GM21360 (cell line): ENCODE data around the gene R3HDM2.

ENCODE experiments used
- ATAC-seq: cut with Tn5 transposase; IDR thresholded peaks from one replicate; pipeline ENCODE4 v1.9.1; 2021; ENCODE audit warnings: mild to moderate bottlenecking, moderate library complexity; ENCODE audit not compliant: unreplicated experiment

R3HDM2 gene

DNA sequence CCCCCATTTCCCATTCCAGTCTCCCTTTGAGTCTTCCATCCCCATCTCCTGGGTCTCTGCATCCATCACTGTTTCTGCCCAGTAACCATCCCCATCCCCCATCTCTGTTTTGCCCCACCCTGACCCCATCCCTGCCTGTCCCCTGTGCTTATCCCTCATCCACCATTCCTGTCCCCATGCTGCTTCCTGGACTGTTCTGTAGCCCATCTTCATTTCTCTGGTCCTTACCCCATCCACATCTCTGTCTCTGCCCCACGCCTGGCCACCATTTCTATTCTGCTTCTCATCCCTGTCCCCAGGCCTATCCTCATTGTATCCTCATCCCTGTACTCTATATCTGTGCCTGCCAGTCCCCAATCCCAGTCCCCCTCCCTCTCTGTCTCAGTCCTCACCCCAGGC lies 210.1 kb downstream of the R3HDM2 start:
- no peak for ATAC-seq

- no peak for ATAC-seq
These were observed 210.7 kb downstream of the R3HDM2 start for GRCh38 chr12:57219993-57220754.

DNA sequence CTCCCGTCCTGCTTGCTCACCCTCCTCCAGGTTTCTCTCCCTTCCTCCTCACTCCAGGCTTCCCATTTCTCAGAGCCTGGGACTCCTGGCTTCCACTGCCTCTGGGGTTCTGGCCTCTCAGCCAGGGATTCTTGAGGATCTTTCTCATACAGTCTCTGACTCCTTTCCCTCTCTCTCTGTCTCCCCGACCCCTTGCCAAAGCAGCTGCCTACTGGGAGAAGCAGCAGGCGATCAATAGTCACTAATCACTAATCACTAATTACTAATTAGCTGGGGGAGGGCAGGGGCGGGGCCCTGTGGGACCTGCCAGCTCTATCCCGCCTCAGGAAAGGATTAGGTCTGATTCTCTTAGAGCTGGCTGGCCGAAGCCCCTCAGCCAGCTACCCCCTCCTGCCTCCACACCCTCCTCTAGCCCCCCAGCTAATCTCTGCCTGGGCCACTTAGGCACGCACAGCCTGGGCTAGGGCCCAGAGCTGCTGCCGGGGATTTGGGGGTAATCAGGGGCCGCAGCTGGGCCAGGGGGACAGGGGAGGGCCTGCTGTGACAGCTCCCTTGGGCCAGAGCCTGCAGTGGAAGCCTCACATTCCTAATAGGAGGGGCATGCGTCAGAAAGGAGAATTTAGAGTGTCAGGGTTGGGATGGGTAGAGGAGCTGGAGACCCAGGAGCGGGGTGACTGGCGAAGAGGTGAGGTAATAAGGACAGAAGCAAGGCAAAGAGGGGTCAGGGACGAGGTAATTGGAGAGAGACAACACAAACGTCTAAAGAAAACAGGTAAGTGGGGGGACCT lies 211.4 kb downstream of the R3HDM2 start:
- no peak for ATAC-seq

- no peak for ATAC-seq
These were observed 212.6 kb downstream of the R3HDM2 start for GRCh38 chr12:57218030-57218853.

GRCh38 chr12:57216921-57217879 lies 213.6 kb downstream of the R3HDM2 start:
- ATAC-seq = no peak

DNA sequence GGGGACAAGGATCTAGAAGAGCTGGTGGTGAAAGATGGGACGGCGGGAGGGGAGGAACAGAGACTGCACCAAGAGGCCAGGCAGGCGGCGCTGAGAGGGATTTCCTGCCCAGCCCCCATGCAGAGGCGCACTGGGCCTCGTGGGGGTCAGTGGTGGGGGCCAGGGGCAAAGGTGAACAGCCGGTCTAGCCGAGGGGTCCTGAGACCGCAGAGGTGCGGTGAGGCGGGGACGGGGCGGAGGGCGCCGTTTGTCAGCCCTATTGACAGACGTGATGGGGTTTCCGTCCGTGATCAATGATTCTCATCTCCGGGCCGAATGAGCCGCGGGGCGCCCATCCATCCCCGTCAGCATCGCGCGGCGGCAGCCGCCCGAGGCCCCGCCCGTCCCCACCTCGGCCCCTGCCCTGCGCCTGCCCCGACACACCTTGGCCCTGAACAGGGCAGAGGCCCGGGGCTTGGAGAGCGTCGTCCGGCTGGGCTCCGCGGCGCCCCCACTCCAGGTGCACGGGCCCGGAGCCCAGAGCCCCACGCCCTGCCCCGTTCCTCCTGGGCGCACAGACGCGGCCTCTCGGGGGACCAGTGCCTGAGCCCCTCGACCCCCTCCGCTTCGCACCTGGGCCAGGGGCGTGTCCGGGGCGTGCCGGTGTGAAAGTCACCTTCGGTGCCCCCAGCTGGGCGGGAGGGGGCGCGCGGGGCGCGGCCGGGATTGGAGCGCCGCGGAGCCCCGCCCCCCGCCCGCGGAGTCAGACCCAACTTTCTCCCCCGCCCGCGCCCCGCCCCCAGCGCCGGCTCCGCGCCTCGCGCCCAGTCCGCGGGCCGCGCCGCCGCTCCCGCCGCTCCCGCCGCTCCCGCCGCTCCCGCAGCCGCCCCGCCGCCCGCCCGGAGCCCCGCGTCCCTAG lies 214.6 kb downstream of the R3HDM2 start, which contains the start of gene NXPH4:
Gene NXPH4, plus strand, starts transcription at position 781 of the 898 bp plus-strand sequence. CDS start 176 bp downstream, outside the sequence.
- ATAC-seq = no peak

DNA sequence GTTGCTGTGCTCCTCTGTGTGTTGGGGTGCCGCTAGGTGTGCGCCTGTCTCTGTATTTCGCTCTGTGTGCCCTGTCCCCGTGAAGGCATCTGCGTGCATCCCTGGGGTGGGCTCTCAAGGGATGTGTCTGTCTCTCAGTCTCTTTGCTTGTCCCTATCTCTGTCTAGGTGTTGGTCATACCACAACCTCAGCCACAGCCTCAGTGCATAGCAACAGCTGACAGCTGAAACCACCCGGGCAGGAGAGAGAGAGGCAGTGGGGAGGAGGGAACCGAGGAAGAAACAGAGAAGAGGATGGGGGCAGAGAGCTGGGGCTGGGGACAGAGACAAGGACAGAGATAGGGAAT lies 215.2 kb downstream of the R3HDM2 start:
- ATAC-seq = no peak

- no peak for ATAC-seq
These were observed 215.8 kb downstream of the R3HDM2 start for GRCh38 chr12:57215065-57215464.

DNA sequence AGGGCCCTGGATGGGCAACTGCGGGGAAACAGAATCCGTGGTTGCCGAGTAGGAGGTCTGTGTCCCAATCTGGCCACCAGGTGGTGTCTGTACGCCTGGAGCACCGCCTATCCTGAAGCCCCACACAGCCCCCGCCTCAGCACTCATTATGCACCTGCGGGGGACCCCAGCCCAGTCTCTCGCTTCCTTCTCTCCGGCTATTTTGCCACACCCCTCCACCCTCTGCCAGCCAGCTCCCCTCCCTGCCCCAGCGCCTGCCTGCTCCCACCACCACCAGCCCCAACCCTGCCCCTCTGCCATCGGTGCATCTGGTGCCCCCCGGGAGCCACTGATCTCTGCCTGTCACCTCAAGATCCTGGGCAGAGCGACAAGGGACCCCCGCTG lies 216.5 kb downstream of the R3HDM2 start:
- ATAC-seq = no peak

- ATAC-seq = no peak
These were observed 217.0 kb downstream of the R3HDM2 start for GRCh38 chr12:57213763-57214397.

- ATAC-seq = no peak
These were observed 217.7 kb downstream of the R3HDM2 start for GRCh38 chr12:57213058-57213715.

DNA sequence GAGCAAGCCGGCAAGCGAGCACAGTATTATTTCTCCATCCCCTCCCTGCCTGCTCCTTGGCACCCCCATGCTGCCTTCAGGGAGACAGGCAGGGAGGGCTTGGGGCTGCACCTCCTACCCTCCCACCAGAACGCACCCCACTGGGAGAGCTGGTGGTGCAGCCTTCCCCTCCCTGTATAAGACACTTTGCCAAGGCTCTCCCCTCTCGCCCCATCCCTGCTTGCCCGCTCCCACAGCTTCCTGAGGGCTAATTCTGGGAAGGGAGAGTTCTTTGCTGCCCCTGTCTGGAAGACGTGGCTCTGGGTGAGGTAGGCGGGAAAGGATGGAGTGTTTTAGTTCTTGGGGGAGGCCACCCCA lies 218.2 kb downstream of the R3HDM2 start:
- no peak for ATAC-seq

DNA sequence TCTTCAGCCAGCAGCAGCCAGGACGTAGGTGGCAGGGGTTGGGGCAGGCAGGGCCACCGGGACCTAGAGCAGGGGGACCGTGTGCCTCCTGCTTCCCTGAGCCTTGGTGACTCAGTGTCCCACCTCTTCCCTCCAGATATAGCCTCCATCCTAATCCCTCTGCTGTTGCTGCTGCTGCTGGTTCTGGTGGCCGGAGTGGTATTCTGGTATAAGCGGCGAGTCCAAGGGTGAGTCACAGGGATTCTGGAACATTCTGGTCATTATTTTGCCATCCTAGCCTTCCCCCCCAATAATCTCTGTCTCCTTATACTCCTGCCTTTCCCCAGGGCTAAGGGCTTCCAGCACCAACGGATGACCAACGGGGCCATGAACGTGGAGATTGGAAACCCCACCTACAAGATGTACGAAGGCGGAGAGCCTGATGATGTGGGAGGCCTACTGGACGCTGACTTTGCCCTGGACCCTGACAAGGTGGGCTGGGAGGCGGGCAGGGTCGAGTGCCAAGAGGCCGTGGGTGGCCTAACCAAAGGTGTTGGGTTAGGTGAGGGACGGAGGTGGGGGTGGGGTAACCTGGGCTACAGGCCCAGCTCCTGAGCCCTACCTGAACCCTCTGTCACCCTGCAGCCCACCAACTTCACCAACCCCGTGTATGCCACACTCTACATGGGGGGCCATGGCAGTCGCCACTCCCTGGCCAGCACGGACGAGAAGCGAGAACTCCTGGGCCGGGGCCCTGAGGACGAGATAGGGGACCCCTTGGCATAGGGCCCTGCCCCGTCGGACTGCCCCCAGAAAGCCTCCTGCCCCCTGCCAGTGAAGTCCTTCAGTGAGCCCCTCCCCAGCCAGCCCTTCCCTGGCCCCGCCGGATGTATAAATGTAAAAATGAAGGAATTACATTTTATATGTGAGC lies 218.8 kb downstream of the R3HDM2 start:
- no peak for ATAC-seq

- no peak for ATAC-seq
These were observed 219.7 kb downstream of the R3HDM2 start for GRCh38 chr12:57210926-57211692.

- ATAC-seq = no peak
These were observed 220.4 kb downstream of the R3HDM2 start for GRCh38 chr12:57210461-57210860.

DNA sequence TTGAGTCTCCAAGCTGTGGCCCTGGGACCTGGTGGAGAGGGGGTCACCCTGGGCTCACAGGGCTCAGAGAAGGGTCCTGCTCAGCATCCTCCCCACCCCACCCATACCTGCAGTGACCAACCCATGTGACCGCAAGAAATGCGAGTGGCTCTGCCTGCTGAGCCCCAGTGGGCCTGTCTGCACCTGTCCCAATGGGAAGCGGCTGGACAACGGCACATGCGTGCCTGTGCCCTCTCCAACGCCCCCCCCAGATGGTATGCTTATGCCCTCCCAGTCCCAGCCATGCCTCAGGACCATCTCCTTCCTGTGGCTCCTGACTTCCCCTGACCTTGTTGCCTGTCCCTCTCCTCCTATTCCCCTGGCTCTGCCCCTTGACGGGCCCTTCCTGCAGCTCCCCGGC lies 220.9 kb downstream of the R3HDM2 start:
- ATAC-seq = no peak
